GM12864 (cell line): Measurements from ENCODE around the gene ENO2.

Source experiments
- DNase-seq: peaks from one replicate; pipeline ENCODE4 v3.0.0-alpha.2; 2011; ENCODE audit warnings: low read depth
- H3K4me3 ChIP-seq: 2 replicates; pipeline ENCODE4 v1.5.1; 2011; ENCODE audit warnings: mild to moderate bottlenecking, low read depth, low read length, control low read depth
- CTCF ChIP-seq: IDR thresholded peaks from 2 replicates; pipeline ENCODE4 v1.5.1; 2011; ENCODE audit warnings: low read depth, mild to moderate bottlenecking, moderate library complexity, low read length, control low read depth, inconsistent platforms; ENCODE audit errors: missing control alignments

Gene ENO2

GRCh38 chr12:6963791-6964413, 49.5 kb downstream of the ENO2 start:
- H3K4me3 ChIP-seq: no peak overlapping the region
- DNase-seq: no peak
- TF ChIP-seq CTCF: no peak

DNA sequence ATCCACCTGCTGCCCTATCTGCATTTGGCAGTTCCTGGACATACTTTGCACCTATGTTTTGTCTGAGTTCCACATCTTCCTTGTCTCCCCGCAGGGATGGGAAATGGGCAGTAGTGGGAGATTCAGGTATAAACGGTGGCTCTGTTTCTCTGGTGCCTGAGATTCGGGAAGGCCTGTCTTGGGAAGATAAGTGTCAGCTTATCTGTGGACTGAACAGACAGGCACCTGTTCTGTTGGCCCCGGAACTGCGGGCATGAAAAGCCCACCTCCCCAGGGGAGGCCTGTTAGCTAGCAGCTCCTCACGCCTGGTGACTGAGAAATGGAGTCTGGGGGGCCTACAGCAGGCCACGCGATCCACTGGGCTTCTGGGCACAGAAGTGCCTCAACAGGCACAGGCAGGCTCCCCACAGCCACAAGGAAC, 50.2 kb downstream of the ENO2 start:
- DNase-seq: no peak
- no peak overlapping the region for H3K4me3 ChIP-seq
- TF ChIP-seq CTCF: no peak

DNA sequence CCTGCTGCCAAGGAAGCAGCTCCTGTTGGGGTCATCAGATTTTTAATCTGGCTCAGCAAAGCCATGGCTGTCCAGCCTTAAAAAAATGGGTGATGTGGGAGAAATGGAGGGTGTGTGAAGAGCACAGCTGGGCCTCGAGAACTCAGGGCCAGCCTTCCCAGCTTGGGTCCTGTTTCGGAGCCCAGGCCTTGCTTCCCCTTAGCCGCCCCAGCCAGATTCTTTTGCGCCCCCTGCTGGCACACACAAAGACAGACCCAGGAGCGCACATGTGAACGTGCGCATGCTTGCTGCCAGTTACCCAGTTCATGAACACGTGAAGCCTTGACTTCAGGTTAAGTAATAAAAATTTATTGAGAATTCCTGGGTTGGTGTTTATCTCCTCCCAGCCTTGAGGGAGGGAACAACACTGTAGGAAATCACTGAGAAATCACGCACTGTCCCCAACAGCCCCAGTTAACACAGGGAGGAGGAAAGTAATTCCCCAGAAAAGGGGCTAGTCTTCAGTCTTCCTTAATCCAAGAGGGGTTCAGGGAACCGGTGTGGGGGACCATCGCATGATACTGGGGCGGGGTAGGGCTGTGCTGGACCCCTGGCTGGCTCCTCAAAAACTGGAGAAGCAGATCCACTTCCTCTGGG, 50.8 kb downstream of the ENO2 start:
- no peak for DNase-seq
- TF ChIP-seq CTCF: peak; percentile 88
- H3K4me3 ChIP-seq: no peak overlapping the region

DNA sequence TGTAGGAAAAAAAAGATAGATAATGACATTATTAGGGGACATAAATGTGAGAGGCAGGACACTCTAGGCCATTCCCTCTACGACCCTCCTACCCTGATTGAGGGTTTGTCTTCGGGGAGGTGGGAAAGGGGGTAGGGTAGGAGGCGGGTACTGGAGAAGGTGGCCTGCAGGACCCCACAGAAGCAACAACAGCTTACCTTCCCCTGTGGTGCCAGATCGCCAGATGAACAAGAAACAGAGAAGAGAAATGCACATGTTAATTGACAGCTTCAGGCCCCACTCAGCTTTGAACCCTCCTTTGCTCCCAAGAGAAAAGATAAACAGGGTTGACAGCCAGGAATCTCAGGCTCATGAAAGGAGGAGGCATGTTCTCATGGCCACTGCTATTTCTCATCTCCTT, 51.3 kb downstream of the ENO2 start:
- no peak for TF ChIP-seq CTCF
- H3K4me3 ChIP-seq: no peak overlapping the region
- no peak for DNase-seq

GRCh38 chr12:6966351-6966750, 52.0 kb downstream of the ENO2 start:
- TF ChIP-seq CTCF: no peak
- no peak for DNase-seq
- H3K4me3 ChIP-seq: no peak overlapping the region

DNA sequence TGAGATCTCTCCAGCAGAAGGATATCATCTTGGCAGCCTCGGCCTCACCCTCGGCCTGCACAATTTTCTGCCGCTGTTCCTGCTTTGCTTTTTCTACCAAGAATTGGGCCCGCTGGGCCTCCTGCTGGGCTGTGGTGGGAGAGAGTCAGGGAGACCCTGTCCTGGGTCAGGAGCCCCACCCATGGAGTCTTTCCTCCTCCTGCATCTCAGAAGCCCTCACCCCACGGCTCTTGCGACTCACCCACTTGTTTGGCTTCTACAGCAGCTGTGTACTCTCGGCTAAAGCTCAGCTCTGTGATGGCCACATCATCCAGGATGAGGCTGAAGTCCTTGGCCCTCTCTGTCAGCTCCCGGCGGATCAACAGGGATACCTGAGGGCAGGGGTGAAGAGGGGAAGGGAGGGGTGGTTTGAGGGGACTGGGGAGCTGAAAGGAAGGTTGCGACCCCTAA, 53.3 kb downstream of the ENO2 start:
- DNase-seq: no peak
- no peak for TF ChIP-seq CTCF
- H3K4me3 ChIP-seq: no peak overlapping the region

- H3K4me3 ChIP-seq: peak overlapping the region; percentile 73; the same call in 1 of the 2 replicates
These were observed 54.0 kb downstream of the ENO2 start for GRCh38 chr12:6968426-6968825.

More at GRCh38 chr12:6968426-6968825, 54.0 kb downstream of the ENO2 start:
- DNase-seq: no peak
- TF ChIP-seq CTCF: no peak
